IPS-NIHi7 (cell line): Measurements from ENCODE around the gene FAM161A.
"Not testable (repeated sequence)": the region's sequence is repeated elsewhere in the genome, so short reads cannot be mapped to it uniquely, and the experiment has no call there.

ENCODE experiments used
- DNase-seq: peaks from one replicate; pipeline ENCODE4 v3.0.0; 2012; ENCODE audit warnings: mixed read lengths; ENCODE audit errors: extremely low spot score

Gene FAM161A, protein sequence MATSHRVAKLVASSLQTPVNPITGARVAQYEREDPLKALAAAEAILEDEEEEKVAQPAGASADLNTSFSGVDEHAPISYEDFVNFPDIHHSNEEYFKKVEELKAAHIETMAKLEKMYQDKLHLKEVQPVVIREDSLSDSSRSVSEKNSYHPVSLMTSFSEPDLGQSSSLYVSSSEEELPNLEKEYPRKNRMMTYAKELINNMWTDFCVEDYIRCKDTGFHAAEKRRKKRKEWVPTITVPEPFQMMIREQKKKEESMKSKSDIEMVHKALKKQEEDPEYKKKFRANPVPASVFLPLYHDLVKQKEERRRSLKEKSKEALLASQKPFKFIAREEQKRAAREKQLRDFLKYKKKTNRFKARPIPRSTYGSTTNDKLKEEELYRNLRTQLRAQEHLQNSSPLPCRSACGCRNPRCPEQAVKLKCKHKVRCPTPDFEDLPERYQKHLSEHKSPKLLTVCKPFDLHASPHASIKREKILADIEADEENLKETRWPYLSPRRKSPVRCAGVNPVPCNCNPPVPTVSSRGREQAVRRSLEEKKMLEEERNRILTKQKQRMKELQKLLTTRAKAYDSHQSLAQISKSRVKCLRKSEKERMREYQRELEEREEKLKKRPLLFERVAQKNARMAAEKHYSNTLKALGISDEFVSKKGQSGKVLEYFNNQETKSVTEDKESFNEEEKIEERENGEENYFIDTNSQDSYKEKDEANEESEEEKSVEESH

DNA sequence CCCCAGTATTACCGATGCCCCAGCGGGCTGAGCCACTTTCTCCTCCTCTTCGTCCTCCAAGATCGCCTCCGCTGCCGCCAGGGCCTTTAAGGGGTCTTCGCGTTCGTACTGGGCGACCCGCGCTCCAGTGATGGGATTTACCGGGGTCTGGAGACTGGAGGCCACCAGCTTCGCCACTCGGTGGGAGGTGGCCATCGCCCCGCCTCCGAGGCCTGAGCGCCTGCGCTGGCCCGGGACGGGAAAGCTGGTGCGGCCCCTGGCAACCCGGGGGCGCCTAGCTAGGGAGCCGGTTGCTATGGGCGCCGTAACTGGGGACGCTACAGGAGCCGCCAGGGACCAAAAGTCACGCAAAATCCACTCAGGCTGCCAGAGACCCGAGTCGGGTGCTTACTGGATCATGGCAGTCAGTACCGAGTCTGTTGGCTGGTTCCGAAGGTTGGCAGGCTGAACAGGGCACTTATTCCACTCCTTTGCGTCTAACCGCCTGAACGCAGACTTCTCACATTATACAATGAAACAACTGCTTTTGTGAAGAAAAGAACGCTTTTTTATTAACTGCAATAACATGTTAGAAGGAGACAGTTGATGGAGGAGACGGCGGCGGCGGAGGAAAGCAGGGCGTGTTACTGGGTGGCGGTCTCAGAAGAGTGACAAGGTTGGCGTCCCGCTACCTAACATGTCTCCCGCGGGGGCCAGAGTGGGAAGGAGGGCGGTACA lies at the start of gene FAM161A:
Gene FAM161A (minus strand): TSS at position 214 of the 717 bp plus-strand sequence. CDS start 19 bp downstream, at position 195.
- peak; percentile 92 for DNase-seq

DNA sequence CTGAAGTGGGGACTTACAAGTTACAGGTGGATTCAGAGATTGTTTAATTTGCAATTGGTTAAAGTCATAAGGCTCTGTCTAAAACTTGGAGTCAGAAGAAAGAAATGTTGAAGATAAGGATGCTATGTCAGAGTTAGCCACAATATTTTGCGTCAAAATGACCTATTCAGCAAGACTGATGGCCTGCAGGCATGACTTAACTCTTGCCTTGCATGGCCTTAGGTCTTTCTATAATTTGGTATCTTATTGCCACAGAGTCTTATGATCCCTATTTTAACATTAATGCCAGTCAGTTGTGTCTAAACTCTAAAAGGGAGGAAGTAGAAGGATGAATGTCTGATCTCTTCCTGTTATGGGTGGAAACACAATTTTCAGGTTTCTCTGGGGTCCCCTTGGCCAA lies 46.4 kb upstream of the FAM161A start:
- no peak for DNase-seq

GRCh38 chr2:61898810-61899209 lies 45.0 kb upstream of the FAM161A start:
- DNase-seq, result no peak

- DNase-seq, result peak; percentile 89
These were observed 34.6 kb upstream of the FAM161A start, which contains the start of gene CCT4 for GRCh38 chr2:61888267-61889055. CCT4 (minus strand) TSS chr2:61888656; CDS start chr2:61888507, 149 bp downstream.

DNA sequence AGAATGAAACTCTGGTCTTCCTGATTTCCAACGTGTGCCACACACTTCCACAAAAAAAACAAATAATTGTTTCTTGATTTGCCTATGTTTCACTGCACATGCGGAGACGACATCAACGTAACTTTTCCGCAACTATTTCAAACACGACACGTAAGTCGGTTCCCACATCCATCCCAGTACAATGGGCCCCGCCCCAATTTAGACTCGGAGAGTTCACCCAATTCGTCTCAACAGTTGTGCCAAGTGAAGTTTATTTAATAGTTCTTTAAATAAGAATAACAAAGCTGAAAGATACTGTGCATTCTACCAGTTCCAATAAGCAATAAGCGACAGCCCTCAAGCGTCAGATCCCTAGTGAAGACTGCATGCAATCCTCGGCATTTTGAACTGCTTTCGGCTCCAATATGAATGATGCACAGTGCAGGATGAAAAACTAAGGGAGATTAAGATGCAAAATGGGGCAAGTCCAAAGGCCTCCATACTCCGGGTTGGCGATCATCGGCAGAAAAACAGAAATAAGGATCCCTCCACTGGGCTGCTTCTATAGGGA lies 33.9 kb upstream of the FAM161A start:
- DNase-seq, result no peak

DNA sequence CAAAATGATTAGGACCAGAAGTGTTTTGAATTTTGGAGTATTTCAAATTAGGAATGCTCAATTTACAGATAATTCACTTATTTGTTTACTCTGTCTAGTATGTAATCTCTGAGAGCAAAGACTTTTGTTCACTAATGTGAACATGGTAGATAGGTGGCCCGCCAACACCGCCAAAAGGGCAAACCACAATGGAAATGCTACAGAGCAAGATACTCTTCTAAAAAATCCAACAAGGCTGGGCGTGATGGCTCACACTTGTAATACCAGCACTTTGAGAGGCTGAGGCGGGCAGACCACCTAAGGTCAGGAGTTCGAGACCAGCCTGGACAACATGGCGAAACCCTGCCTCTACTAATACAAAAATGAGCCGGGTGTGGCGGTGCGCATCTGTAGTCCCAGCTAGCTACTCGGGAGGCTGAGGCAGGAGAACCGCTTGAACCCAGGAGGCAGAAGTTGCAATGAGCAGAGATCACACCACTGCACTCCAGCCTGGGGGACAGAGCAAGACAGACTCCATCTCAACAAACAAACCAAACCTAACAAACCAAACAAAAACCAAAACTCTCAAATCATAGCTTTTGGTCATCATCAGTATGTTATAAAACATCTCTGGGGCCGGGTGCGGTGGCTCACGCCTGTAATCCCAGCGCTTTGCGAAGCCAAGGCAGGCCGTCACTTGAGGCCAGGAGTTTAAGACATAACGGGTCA lies 32.2 kb upstream of the FAM161A start:
- DNase-seq, result no peak

- no peak for DNase-seq
These were observed 29.0 kb upstream of the FAM161A start for GRCh38 chr2:61882850-61883249.

GRCh38 chr2:61879351-61879750 lies 25.5 kb upstream of the FAM161A start:
- DNase-seq, result not testable (repeated sequence)

DNA sequence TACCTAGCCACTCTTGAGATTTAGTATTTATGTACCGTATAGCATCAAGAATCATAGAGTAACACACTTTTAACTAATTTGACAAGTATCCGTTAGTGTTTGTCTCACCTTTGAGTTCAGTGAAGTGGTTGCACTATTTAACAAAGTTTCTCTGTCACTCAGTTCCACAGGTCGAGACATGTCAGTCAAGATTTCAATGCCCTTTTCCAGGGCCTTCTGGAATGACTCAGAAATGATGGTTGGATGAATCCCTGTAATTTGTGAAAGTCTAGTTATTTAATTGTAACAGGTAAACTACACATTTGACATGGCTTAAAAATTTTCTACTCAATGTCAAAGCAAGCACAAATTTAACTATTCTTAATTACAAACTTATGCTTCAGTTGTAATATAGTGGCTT lies 24.9 kb upstream of the FAM161A start:
- no peak for DNase-seq

GRCh38 chr2:61877571-61878245 lies 23.8 kb upstream of the FAM161A start:
- DNase-seq, result no peak

DNA sequence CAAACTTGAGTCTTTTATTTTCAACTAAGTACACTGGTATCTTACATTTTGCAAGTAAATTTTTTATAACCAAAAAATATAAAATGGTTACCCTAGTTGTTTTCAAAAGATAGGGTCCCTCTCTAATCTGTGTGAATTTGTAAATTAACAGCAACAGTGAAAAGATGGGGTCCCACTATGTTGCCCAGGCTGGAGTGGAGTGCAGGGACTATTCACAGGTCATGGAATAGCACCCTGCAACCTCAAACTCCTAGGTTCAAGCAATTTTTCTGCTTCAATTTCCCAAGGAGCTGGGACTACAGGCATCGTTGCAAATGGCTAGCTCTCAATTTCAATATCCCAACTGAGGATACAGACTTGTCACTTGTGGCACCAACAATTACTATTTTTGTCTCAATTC lies 22.5 kb upstream of the FAM161A start:
- DNase-seq, result no peak

DNA sequence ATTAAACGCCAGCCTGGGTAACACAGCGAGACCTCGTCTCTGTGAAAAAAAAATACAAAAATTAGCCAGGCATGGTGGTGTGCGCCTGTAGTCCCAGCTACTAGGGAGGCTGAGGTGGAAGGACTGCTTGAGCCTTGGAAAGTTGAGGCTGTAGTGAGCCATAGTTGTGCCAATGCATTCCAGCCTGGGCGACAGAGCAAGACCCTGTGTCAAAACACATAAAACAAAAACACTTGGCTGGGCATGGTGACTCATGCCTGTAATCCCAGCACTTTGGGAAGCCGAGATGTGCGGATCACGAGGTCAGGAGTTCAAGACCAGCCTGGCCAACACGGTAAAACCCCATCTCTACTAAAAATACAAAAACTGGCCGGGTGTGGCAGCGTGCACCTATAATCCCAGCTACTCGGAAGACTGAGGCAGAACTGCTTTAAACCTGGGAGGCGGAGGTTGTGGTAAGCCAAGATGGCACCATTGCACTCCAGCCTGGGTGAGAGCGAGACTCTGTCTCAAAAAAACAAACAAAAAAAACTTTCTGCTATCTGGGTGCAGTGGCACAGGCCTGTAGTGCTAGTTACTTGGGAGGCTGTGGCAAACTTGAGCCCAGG lies 12.7 kb upstream of the FAM161A start:
- not testable (repeated sequence) for DNase-seq

DNA sequence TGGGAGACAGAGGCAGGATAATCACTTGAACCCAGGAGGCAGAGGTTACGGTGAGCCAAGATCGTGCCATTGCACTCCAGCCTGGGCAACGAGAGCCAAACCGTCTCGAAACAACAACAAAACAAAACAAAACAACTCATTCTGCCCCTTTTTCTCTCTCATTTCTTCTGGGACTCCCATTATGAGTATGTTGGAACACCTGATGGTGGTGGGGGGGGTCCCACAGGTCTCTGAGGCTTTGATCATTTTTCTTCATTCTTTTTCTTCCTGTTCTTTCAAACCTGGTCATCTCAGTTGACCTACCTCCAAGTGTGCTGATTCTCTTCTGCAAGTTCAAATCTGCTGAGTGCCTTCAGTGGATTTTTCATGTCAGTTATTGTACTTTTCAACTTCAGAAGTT lies 8.2 kb upstream of the FAM161A start:
- no peak for DNase-seq

DNA sequence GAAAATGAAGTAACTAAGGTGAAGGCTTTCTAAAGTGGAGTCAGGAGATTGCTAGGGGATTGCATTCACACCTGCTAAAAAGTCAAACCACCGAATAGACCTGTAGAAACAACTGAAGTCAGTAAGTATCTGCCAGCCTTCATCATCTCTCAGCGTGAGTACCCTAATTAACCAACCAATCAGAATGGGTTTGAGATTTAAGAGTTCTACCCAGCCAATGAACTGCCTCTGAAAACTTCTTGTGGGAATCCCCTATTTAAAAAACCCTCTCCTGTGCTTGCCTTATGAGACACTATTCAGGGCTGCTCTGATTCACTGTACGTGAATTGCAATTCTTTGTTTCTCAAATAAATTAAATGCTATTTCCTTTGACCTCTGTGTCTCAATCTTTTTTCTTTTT lies 3.4 kb upstream of the FAM161A start:
- no peak for DNase-seq

GRCh38 chr2:61855318-61855613 lies 1.4 kb upstream of the FAM161A start:
- DNase-seq, result no peak

- DNase-seq, result peak; percentile 95
These were observed 881 bp upstream of the FAM161A start for GRCh38 chr2:61854564-61855317.

GRCh38 chr2:61853086-61853846 lies 594 bp downstream of the FAM161A start:
- DNase-seq, result peak; percentile 81

DNA sequence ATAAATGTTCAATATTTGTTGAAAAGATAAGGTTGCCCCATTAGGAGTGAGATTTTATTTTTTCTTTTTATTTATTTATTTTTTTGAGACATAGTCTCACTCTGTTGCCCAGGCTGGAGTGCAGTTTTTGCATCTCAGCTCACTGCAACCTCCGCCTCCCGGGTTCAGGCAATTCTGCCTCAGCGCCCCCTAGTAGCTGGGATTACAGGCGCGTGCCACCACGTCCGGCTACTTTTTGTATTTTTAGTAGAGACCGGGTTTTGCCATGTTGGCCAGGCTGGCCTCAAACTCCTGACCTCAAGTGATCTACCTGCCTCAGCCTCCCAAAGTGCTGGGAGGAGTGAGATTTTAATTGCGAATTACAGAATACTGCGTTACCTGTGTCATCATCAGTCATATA lies 2.6 kb downstream of the FAM161A start:
- not testable (repeated sequence) for DNase-seq
